Measurements from ENCODE around the gene CD44.

- TF ChIP-seq CTCF (IDR thresholded peaks at IDR 0.05), result no peak
- no peak for TF ChIP-seq POLR2A (IDR thresholded peaks at IDR 0.05)
- no peak for TF ChIP-seq EP300 (IDR thresholded peaks at IDR 0.05)
Measured at GRCh38 chr11:35139722-35140282, 831 bp downstream of the CD44 start.
